Epithelial cell of proximal tubule (primary cell): Measurements from ENCODE around the gene UGT2B10. TPM values are rescaled to one million over a fixed set of nuclear protein-coding genes. Genes with fewer than 3 reads are reported as not detected.

Experiments
- DNase-seq: peaks from one replicate; pipeline ENCODE4 v3.0.0-alpha.2; 2011; ENCODE audit warnings: low read depth
- H3K4me3 ChIP-seq: 2 replicates; pipeline ENCODE4 v1.5.1; 2011; ENCODE audit warnings: low read depth, mild to moderate bottlenecking, low read length
- CTCF ChIP-seq: conservative IDR thresholded peaks from 2 replicates; pipeline ENCODE4 v1.5.1; 2012; ENCODE audit warnings: low read depth, mild to moderate bottlenecking, low read length
- total RNA-seq: library from RNA; depleted of rRNA; stranded (reverse); fragments of >200 nt; gene quantifications from 2 replicates; pipeline ENCODE4 v1.2.3, GENCODE V29; 2015

Gene UGT2B10
- total RNA-seq, 1 donor from 2014 or later: not detected

GRCh38 chr4:68859655-68860054 is 43.9 kb downstream of the UGT2B10 start:
- no peak for DNase-seq
- TF ChIP-seq CTCF: no peak
- no peak overlapping the region for H3K4me3 ChIP-seq

GRCh38 chr4:68861057-68861456 is 45.3 kb downstream of the UGT2B10 start:
- TF ChIP-seq CTCF: no peak
- DNase-seq: no peak
- H3K4me3 ChIP-seq: no peak overlapping the region

- DNase-seq: no peak
- TF ChIP-seq CTCF: no peak
- no peak overlapping the region for H3K4me3 ChIP-seq
Measured at GRCh38 chr4:68864438-68865187, 48.8 kb downstream of the UGT2B10 start.

GRCh38 chr4:68865188-68865638 is 49.4 kb downstream of the UGT2B10 start:
- TF ChIP-seq CTCF: no peak
- no peak for DNase-seq
- no peak overlapping the region for H3K4me3 ChIP-seq

GRCh38 chr4:68865760-68866159 is 50.0 kb downstream of the UGT2B10 start:
- no peak for DNase-seq
- TF ChIP-seq CTCF: no peak
- H3K4me3 ChIP-seq: no peak overlapping the region

GRCh38 chr4:68869274-68869773 is 53.5 kb downstream of the UGT2B10 start:
- no peak overlapping the region for H3K4me3 ChIP-seq
- DNase-seq: no peak
- TF ChIP-seq CTCF: no peak
